Lower leg skin (tissue), 3 donors: ENCODE data around the gene AWAT2.

Source experiments
- POLR2A ChIP-seq, 2 donors: fragments of 450-650 bp; IDR thresholded peaks; one replicate each; pipeline ENCODE4 v1.6.1; 2016 to 2017; ENCODE audit warnings: antibody characterized with exemption in 2 of 2, mild to moderate bottlenecking in 1 of 2, moderate library complexity in 1 of 2
- TF ChIP-seq, protein P1 (sequence below), 3 donors: fragments of 450-650 bp; IDR thresholded peaks; one replicate each; pipeline ENCODE4 v1.5.1; 2016; ENCODE audit warnings: antibody characterized with exemption in 3 of 3, mild to moderate bottlenecking in 3 of 3, moderate library complexity in 2 of 3

DNA sequence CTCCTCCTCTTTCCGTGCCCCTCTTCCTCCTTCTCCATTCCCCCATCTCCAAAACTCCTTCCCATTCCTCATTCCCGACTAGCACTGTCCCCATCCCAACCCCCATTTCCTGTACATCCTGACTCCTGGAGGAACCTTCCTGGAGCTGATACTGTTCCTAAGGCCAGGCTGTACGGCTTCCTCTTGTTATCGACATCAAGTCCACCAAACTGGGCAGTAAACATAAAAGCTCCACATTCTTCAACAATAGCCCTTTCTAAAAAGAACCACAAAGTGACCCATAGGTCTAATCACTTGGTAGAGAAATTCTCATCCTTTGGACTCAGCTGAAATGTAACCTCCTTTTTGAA, 22.9 kb downstream of the AWAT2 start:
- TF ChIP-seq, protein P1, sequence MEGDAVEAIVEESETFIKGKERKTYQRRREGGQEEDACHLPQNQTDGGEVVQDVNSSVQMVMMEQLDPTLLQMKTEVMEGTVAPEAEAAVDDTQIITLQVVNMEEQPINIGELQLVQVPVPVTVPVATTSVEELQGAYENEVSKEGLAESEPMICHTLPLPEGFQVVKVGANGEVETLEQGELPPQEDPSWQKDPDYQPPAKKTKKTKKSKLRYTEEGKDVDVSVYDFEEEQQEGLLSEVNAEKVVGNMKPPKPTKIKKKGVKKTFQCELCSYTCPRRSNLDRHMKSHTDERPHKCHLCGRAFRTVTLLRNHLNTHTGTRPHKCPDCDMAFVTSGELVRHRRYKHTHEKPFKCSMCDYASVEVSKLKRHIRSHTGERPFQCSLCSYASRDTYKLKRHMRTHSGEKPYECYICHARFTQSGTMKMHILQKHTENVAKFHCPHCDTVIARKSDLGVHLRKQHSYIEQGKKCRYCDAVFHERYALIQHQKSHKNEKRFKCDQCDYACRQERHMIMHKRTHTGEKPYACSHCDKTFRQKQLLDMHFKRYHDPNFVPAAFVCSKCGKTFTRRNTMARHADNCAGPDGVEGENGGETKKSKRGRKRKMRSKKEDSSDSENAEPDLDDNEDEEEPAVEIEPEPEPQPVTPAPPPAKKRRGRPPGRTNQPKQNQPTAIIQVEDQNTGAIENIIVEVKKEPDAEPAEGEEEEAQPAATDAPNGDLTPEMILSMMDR (IDR thresholded peaks at IDR 0.05): no peak
- no peak for TF ChIP-seq POLR2A (IDR thresholded peaks at IDR 0.05)
